ENCODE results near the gene AGRP. TPM values are rescaled to one million over a fixed set of nuclear protein-coding genes. Genes with fewer than 3 reads are reported as not detected.

The AGRP gene
- total RNA-seq, 1 experiment from 2014 or later, result not detected

- intact Hi-C loops (cut with micrococcal nuclease; ENCODE audit: unreplicated experiment), result no loop called here
- peaks cover 10% of the 10 kb centered on the region for H3K4me1 Mint-ChIP-seq (ENCODE audit: low read depth, unreplicated experiment)
- H3K9me3 Mint-ChIP-seq (ENCODE audit: unreplicated experiment), result no peaks in the 10 kb centered on the region
- H3K4me3 Mint-ChIP-seq (ENCODE audit: unreplicated experiment), result no peak overlapping the region
- POLR2A ChIA-PET, result interaction anchor here (0.5 kb wide), 1 partner anchor 58 kb away, joined by 3 read pairs; no protein-coding TSS in a partner anchor
- Histone ChIP-seq H3K27me3 (replicated peaks; ENCODE audit: control insufficient read depth, insufficient read depth, low read length) (no peaks in the 10 kb centered on the region), H3K9me3 (no peaks in the 10 kb centered on the region), H3K4me3 (ENCODE audit: low read depth, low read length) (no peak overlapping the region), H3K36me3 (ENCODE audit: control insufficient read depth, insufficient read depth, low read length) (no peaks in the 10 kb centered on the region), H3K4me1 (peaks cover 10% of the 10 kb centered on the region)
- no TSS peak for BruUV-seq (replicated peaks)
- H3K27me3 Mint-ChIP-seq (ENCODE audit: insufficient read depth, unreplicated experiment), result no peaks in the 10 kb centered on the region
- H3K27ac Mint-ChIP-seq (ENCODE audit: unreplicated experiment), result no peak overlapping the region
- peaks cover 9% of the 10 kb centered on the region for H3K36me3 Mint-ChIP-seq (ENCODE audit: insufficient read depth, unreplicated experiment)
- CTCF ChIA-PET, result no interaction called here
- no peak for TF ChIP-seq CTCF (IDR thresholded peaks at IDR 0.05; ENCODE audit: insufficient read depth in 1 of 2, low read depth in 1 of 2, low read length in 1 of 2, severe bottlenecking in 1 of 2, unreplicated experiment in 1 of 2)
- DNase-seq, result no peak
These were observed 8.5 kb downstream of the AGRP start for GRCh38 chr16:67474551-67475455.

- intact Hi-C loops (cut with micrococcal nuclease; ENCODE audit: unreplicated experiment), result no loop called here
- Histone ChIP-seq H3K27me3 (replicated peaks; ENCODE audit: control insufficient read depth, insufficient read depth, low read length) (no peaks in the 10 kb centered on the region), H3K9me3 (no peaks in the 10 kb centered on the region), H3K36me3 (ENCODE audit: control insufficient read depth, insufficient read depth, low read length) (no peaks in the 10 kb centered on the region; the same call in 1 of the 2 replicates), H3K4me1 (no peaks in the 10 kb centered on the region), H3K4me3 (ENCODE audit: low read depth, low read length) (no peak overlapping the region)
- Mint-ChIP-seq H3K4me1 (ENCODE audit: low read depth, unreplicated experiment) (no peaks in the 10 kb centered on the region), H3K9me3 (ENCODE audit: unreplicated experiment) (no peaks in the 10 kb centered on the region), H3K36me3 (ENCODE audit: insufficient read depth, unreplicated experiment) (no peaks in the 10 kb centered on the region), H3K27me3 (ENCODE audit: insufficient read depth, unreplicated experiment) (no peaks in the 10 kb centered on the region), H3K27ac (ENCODE audit: unreplicated experiment) (no peak overlapping the region), H3K4me3 (ENCODE audit: unreplicated experiment) (no peak overlapping the region)
- no peak for TF ChIP-seq CTCF (IDR thresholded peaks at IDR 0.05; ENCODE audit: insufficient read depth in 1 of 2, low read depth in 1 of 2, low read length in 1 of 2, severe bottlenecking in 1 of 2, unreplicated experiment in 1 of 2)
- BruUV-seq (replicated peaks), result no TSS peak
- CTCF ChIA-PET, result interaction anchor here (0.8 kb wide), 1 partner anchor 225 kb away, joined by 6 read pairs; no protein-coding TSS in a partner anchor
- DNase-seq, result no peak
- POLR2A ChIA-PET, result no interaction called here
These were observed 11.5 kb downstream of the AGRP start for GRCh38 chr16:67471758-67472384.

- Mint-ChIP-seq H3K27me3 (ENCODE audit: insufficient read depth, unreplicated experiment) (no peaks in the 10 kb centered on the region), H3K9me3 (ENCODE audit: unreplicated experiment) (no peaks in the 10 kb centered on the region), H3K36me3 (ENCODE audit: insufficient read depth, unreplicated experiment) (peaks cover 4% of the 10 kb centered on the region), H3K4me1 (ENCODE audit: low read depth, unreplicated experiment) (no peaks in the 10 kb centered on the region), H3K27ac (ENCODE audit: unreplicated experiment) (no peak overlapping the region), H3K4me3 (ENCODE audit: unreplicated experiment) (no peak overlapping the region)
- BruUV-seq (replicated peaks), result no TSS peak
- intact Hi-C loops (cut with micrococcal nuclease; ENCODE audit: unreplicated experiment), result no loop called here
- H3K4me1 ChIP-seq, result no peaks in the 10 kb centered on the region
- H3K36me3 ChIP-seq (ENCODE audit: control insufficient read depth, insufficient read depth, low read length), result no peaks in the 10 kb centered on the region; the same call in 1 of the 2 replicates
- no peaks in the 10 kb centered on the region for H3K27me3 ChIP-seq (replicated peaks; ENCODE audit: control insufficient read depth, insufficient read depth, low read length)
- H3K4me3 ChIP-seq (ENCODE audit: low read depth, low read length), result no peak overlapping the region
- no peaks in the 10 kb centered on the region for H3K9me3 ChIP-seq
- ChIA-PET POLR2A (no interaction called here), CTCF (interaction anchor here (0.6 kb wide), 1 partner anchor 97 kb away, joined by 3 read pairs; no protein-coding TSS in a partner anchor)
- TF ChIP-seq CTCF (IDR thresholded peaks at IDR 0.05; ENCODE audit: insufficient read depth in 1 of 2, low read depth in 1 of 2, low read length in 1 of 2, severe bottlenecking in 1 of 2, unreplicated experiment in 1 of 2), result no peak
- DNase-seq, result no peak
These were observed 13.0 kb downstream of the AGRP start for GRCh38 chr16:67470359-67470758.

Data from Caco-2 (cell line).